Measurements from ENCODE around the gene PPP1R13B.

The PPP1R13B gene

DNA sequence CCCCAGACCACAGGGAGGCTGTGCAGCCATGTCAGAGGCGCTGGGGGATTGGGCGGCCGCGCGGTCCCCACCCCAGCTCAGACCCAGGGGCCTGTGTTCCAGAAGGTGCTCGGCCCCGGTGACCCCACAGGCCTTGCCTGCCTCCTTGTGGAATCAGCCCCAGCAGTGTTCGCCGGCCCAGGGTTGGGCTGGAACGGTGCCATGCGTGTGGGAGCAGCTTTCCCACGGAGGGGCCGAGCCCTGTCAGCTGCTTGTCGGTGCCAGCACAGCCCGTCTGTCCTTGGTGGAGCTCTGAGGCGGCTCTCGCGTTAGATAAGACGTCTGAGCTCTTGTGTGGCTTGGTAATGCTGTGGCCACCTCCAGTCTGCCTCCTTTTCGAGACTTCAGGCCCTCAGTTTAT, 123.3 kb downstream of the PPP1R13B start:
- DNase-seq (ENCODE audit: low spot score): peak; percentile 90
- peak overlapping the region; percentile 86 to 95 for H3K27ac ChIP-seq
- H3K4me3 ChIP-seq: peak overlapping the region; percentile 45
- TF ChIP-seq, protein P1, sequence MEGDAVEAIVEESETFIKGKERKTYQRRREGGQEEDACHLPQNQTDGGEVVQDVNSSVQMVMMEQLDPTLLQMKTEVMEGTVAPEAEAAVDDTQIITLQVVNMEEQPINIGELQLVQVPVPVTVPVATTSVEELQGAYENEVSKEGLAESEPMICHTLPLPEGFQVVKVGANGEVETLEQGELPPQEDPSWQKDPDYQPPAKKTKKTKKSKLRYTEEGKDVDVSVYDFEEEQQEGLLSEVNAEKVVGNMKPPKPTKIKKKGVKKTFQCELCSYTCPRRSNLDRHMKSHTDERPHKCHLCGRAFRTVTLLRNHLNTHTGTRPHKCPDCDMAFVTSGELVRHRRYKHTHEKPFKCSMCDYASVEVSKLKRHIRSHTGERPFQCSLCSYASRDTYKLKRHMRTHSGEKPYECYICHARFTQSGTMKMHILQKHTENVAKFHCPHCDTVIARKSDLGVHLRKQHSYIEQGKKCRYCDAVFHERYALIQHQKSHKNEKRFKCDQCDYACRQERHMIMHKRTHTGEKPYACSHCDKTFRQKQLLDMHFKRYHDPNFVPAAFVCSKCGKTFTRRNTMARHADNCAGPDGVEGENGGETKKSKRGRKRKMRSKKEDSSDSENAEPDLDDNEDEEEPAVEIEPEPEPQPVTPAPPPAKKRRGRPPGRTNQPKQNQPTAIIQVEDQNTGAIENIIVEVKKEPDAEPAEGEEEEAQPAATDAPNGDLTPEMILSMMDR (IDR thresholded peaks at IDR 0.05): no peak

DNA sequence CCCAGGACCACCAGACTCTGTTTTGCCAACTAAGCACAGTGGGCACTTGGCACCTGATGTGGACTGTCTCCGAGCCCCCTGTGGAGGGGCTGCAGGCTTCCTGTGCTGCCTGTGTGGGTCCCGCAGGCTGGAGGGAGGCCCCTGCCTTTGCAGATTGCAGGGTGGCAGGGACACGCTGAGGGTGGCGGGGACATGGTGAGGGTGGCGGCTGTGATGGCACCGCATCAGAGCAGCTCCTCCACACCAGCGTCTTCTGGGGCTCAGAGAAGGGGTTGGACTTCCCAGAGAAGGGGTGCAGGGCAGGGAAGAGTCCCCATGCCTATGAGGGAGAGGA, 123.7 kb downstream of the PPP1R13B start:
- Histone ChIP-seq H3K4me3 (peak overlapping the region; percentile 45), H3K27ac (peak overlapping the region; percentile 86 to 95)
- DNase-seq (ENCODE audit: low spot score): no peak
- TF ChIP-seq, protein P1 (IDR thresholded peaks at IDR 0.05): no peak

- DNase-seq (ENCODE audit: low spot score): no peak
- Histone ChIP-seq H3K4me3 (no peak overlapping the region), H3K27ac (peak overlapping the region; percentile 71 to 79)
- TF ChIP-seq, protein P1 (IDR thresholded peaks at IDR 0.05): no peak
These were observed 125.8 kb downstream of the PPP1R13B start for GRCh38 chr14:103721334-103722120.

GRCh38 chr14:103719751-103720150, 127.6 kb downstream of the PPP1R13B start:
- Histone ChIP-seq H3K27ac (peak overlapping the region in 1 of 2 donors; percentile 22), H3K4me3 (no peak overlapping the region)
- TF ChIP-seq, protein P1 (IDR thresholded peaks at IDR 0.05): no peak
- no peak for DNase-seq (ENCODE audit: low spot score)

DNA sequence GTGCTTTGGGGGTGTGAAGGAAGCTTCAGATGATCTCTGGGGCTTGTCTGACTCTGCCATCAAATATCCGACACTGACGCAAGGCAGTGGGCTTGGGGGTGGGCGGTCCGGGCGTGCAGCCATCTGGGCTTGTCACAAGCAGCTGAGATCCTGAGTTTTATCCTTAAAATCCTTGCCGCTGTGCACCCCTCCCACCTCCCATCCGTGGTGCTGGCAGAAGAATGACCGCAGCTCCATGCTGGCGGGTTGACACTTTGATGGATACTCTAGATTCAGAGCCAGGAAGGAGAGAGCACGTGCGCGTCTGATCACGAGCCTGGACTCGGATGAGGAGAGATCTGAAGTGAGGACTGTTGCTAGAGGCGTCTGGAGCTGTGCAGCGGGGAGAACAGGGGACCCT, 128.8 kb downstream of the PPP1R13B start:
- DNase-seq (ENCODE audit: low spot score): no peak
- TF ChIP-seq, protein P1 (IDR thresholded peaks at IDR 0.05): no peak

DNA sequence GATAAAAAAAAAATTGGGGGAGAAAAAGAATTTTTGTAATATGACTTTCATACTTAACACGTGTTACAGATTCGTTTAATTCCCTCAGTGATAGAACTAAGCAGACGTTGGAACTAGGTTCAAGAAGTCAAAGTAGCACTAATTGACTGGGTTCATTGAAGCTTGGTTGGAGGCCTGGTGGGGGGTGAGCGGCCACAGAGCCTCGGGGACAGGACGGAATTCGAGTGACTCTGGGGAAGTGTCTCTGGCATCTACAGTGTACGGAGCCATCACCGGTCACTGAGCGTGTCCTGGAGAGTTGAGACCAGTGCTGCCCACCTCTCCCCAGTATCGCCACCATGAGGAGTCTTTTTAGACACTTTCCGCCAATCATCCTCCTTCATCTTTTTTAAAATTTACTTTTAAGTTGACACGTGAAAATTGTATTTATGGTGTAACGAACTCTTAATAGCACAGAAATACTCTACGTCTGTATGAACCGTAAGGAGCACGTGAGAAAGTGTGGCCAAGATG, 130.4 kb downstream of the PPP1R13B start:
- TF ChIP-seq, protein P1 (IDR thresholded peaks at IDR 0.05): no peak
- H3K4me3 ChIP-seq: peak overlapping the region; percentile 86
- DNase-seq (ENCODE audit: low spot score): no peak
- peak overlapping the region in 1 of 2 donors; percentile 91 for H3K27ac ChIP-seq

More for the DNA sequence above, 128.8 kb downstream of the PPP1R13B start:
- peak overlapping the region in 1 of 2 donors; percentile 20 for H3K27ac ChIP-seq
- no peak overlapping the region for H3K4me3 ChIP-seq

Measured in coronary artery (tissue), 2 donors.